Measurements from ENCODE around the gene PRTN3. TPM values are rescaled to one million over a fixed set of nuclear protein-coding genes. Genes with fewer than 3 reads are reported as not detected.

Gene PRTN3
- total RNA-seq, 2 donors from 2014 or later, result 2.6 TPM; not detected in 1

GRCh38 chr19:868458-869244 is 27.9 kb downstream of the PRTN3 start:
- Histone ChIP-seq H3K4me1 (replicated peaks) (no peaks in the 10 kb centered on the region), H3K27me3 (replicated peaks; ENCODE audit: insufficient read depth) (no peaks in the 10 kb centered on the region), H3K27ac (peak overlapping the region; percentile 69 to 74), H3K4me3 (no peak overlapping the region), H3K9me3 (no peaks in the 10 kb centered on the region), H3K36me3 (no peaks in the 10 kb centered on the region)
- DNase-seq (ENCODE audit: low spot score), result no peak
- WGBS, result 91% methylated on average over 34 of the region's 34 CpGs
- intact Hi-C loops (cut with DNase I), result loop anchor here (2.0 to 5.0 kb wide), 2 partner anchors 44 to 114 kb away; partner anchors contain the start of genes R3HDM4 and WDR18
- no peak for TF ChIP-seq CTCF (IDR thresholded peaks at IDR 0.05)

GRCh38 chr19:869245-870177 is 28.7 kb downstream of the PRTN3 start:
- DNase-seq (ENCODE audit: low spot score), result no peak
- peak overlapping the region; percentile 69 to 74 for H3K27ac ChIP-seq
- no peaks in the 10 kb centered on the region for H3K9me3 ChIP-seq
- H3K4me1 ChIP-seq (replicated peaks), result no peaks in the 10 kb centered on the region
- 49% methylated on average over 29 of the region's 29 CpGs for WGBS
- no peak overlapping the region for H3K4me3 ChIP-seq
- no peak for TF ChIP-seq CTCF (IDR thresholded peaks at IDR 0.05)
- peak; percentile 20 for TF ChIP-seq POLR2A (IDR thresholded peaks at IDR 0.05)
- TF ChIP-seq POLR2AphosphoS5 (IDR thresholded peaks at IDR 0.05), result peak; percentile 34
- no peaks in the 10 kb centered on the region for H3K27me3 ChIP-seq (replicated peaks; ENCODE audit: insufficient read depth)
- intact Hi-C loops (cut with DNase I), result loop anchor here (2.0 to 5.0 kb wide), 2 partner anchors 43 to 113 kb away; partner anchors contain the start of genes R3HDM4 and WDR18
- H3K36me3 ChIP-seq, result no peaks in the 10 kb centered on the region

DNA sequence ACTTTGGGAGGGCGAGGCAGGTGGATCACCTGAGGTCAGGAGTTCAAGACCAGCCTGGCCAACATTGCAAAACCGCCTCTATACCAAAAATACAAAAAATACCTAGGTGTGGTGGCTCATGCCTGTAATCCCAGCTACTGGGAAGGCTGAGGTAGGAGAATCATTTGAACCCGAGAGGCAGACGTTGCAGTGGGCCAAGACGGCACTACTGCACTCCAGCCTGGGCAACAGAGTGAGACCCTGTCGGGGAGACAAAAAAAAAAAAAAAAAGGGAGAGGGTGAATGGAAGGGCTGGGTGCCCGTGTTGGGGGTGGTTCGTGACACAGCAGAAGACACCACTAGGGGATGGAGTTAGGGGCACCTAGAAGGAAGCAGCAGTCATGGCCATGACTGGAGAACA is 29.5 kb downstream of the PRTN3 start:
- no peak overlapping the region for H3K4me3 ChIP-seq
- peak overlapping the region; percentile 69 to 74 for H3K27ac ChIP-seq
- H3K27me3 ChIP-seq (replicated peaks; ENCODE audit: insufficient read depth), result no peaks in the 10 kb centered on the region
- TF ChIP-seq CTCF (IDR thresholded peaks at IDR 0.05) (no peak), POLR2AphosphoS5 (IDR thresholded peaks at IDR 0.05) (no peak), POLR2A (IDR thresholded peaks at IDR 0.05) (no peak)
- intact Hi-C loops (cut with DNase I), result no loop called here
- 87% methylated on average over 8 of the region's 8 CpGs for WGBS
- no peak for DNase-seq (ENCODE audit: low spot score)
- peaks cover 0 to 1% of the 10 kb centered on the region in 2 donors for H3K36me3 ChIP-seq
- no peaks in the 10 kb centered on the region for H3K4me1 ChIP-seq (replicated peaks)
- no peaks in the 10 kb centered on the region for H3K9me3 ChIP-seq

GRCh38 chr19:870963-871401 is 30.2 kb downstream of the PRTN3 start:
- Histone ChIP-seq H3K9me3 (no peaks in the 10 kb centered on the region), H3K27ac (no peak overlapping the region), H3K4me3 (no peak overlapping the region), H3K36me3 (peaks cover 0 to 2% of the 10 kb centered on the region in 2 donors), H3K4me1 (replicated peaks) (no peaks in the 10 kb centered on the region), H3K27me3 (replicated peaks; ENCODE audit: insufficient read depth) (no peaks in the 10 kb centered on the region)
- intact Hi-C loops (cut with DNase I), result no loop called here
- no peak for DNase-seq (ENCODE audit: low spot score)
- 63% methylated on average over 28 of the region's 28 CpGs for WGBS
- no peak for TF ChIP-seq CTCF (IDR thresholded peaks at IDR 0.05)
- TF ChIP-seq POLR2A (IDR thresholded peaks at IDR 0.05), result no peak
- no peak for TF ChIP-seq POLR2AphosphoS5 (IDR thresholded peaks at IDR 0.05)

Data from prostate gland (tissue), 2 donors.